ENCODE measurements around the gene LLGL2. TPM values are rescaled to one million over a fixed set of nuclear protein-coding genes. Genes with fewer than 3 reads are reported as not detected.

LLGL2 gene
- total RNA-seq, 4 donors from 2014 or later = 221 to 563 (median 300) TPM

GRCh38 chr17:75584849-75585175, 59.3 kb downstream of the LLGL2 start:
- Histone ChIP-seq H3K4me1 (peaks cover 0 to 20% (median 12%) of the 10 kb centered on the region in 4 donors), H3K4me3 (no peak overlapping the region), H3K27me3 (no peaks in the 10 kb centered on the region), H3K36me3 (no peaks in the 10 kb centered on the region), H3K9me3 (no peaks in the 10 kb centered on the region), H3K27ac (no peak overlapping the region)
- TF ChIP-seq POLR2A (IDR thresholded peaks at IDR 0.05) (no peak), CTCF (IDR thresholded peaks at IDR 0.05) (no peak)
- no peak for DNase-seq

GRCh38 chr17:75587675-75588595, 62.4 kb downstream of the LLGL2 start, which contains the start of gene MYO15B:
Gene MYO15B, plus strand, starts transcription at chr17:75587800. Its CDS starts 258 bp downstream, at chr17:75588058.
- Histone ChIP-seq H3K27ac (peak within 1 kb of the TSS; percentile 81 to 98 (median 88)), H3K36me3 (no peaks in the 10 kb centered on the region), H3K27me3 (no peaks in the 10 kb centered on the region), H3K4me3 (peak within 1 kb of the TSS; percentile 63 to 73 (median 65)), H3K4me1 (peaks cover 0 to 25% (median 13%) of the 10 kb centered on the region in 4 donors), H3K9me3 (no peaks in the 10 kb centered on the region)
- TF ChIP-seq CTCF (IDR thresholded peaks at IDR 0.05) = peak; percentile 9 to 58 (median 29)
- no peak for TF ChIP-seq POLR2A (IDR thresholded peaks at IDR 0.05)
- peak in 2 of 3 donors; percentile 58 to 86 for DNase-seq

- H3K36me3 ChIP-seq = no peaks in the 10 kb centered on the region
- H3K4me1 ChIP-seq = peaks cover 0 to 25% (median 13%) of the 10 kb centered on the region in 4 donors
- TF ChIP-seq POLR2A (IDR thresholded peaks at IDR 0.05) = no peak
- TF ChIP-seq CTCF (IDR thresholded peaks at IDR 0.05) = no peak
- peak overlapping the region; percentile 63 to 73 (median 65) for H3K4me3 ChIP-seq
- DNase-seq = peak in 1 of 3 donors; percentile 64
- H3K9me3 ChIP-seq = no peaks in the 10 kb centered on the region
- no peaks in the 10 kb centered on the region for H3K27me3 ChIP-seq
- H3K27ac ChIP-seq = peak overlapping the region; percentile 81 to 98 (median 88)
Measured at GRCh38 chr17:75588596-75589011, 63.1 kb downstream of the LLGL2 start.

- Histone ChIP-seq H3K4me3 (peak overlapping the region; percentile 63 to 73 (median 65)), H3K36me3 (no peaks in the 10 kb centered on the region), H3K4me1 (peaks cover 0 to 25% (median 13%) of the 10 kb centered on the region in 4 donors), H3K27me3 (no peaks in the 10 kb centered on the region), H3K27ac (peak overlapping the region; percentile 81 to 98 (median 88)), H3K9me3 (no peaks in the 10 kb centered on the region)
- TF ChIP-seq CTCF (IDR thresholded peaks at IDR 0.05) = peak; percentile 79 to 94 (median 89)
- TF ChIP-seq POLR2A (IDR thresholded peaks at IDR 0.05) = peak in 1 of 2 donors; percentile 38
- peak; percentile 98 to 99 (median 99) for DNase-seq
Measured at GRCh38 chr17:75589012-75589918, 63.8 kb downstream of the LLGL2 start.

- H3K4me1 ChIP-seq = peaks cover 0 to 25% (median 13%) of the 10 kb centered on the region in 4 donors
- peak in 1 of 3 donors; percentile 51 for DNase-seq
- H3K36me3 ChIP-seq = no peaks in the 10 kb centered on the region
- H3K27ac ChIP-seq = peak overlapping the region in 3 of 4 donors; percentile 45 to 98 (median 81)
- TF ChIP-seq POLR2A (IDR thresholded peaks at IDR 0.05) = no peak
- no peak for TF ChIP-seq CTCF (IDR thresholded peaks at IDR 0.05)
- no peaks in the 10 kb centered on the region for H3K27me3 ChIP-seq
- H3K9me3 ChIP-seq = no peaks in the 10 kb centered on the region
- peak overlapping the region; percentile 63 to 73 (median 65) for H3K4me3 ChIP-seq
Measured at GRCh38 chr17:75589919-75590303, 64.4 kb downstream of the LLGL2 start.
